HG03064 (cell line): ENCODE data around the gene EDEM3.
A peak's percentile ranks its signal among the peaks of the same experiment; 100 is the strongest.
"Not testable (repeated sequence)": the region's sequence is repeated elsewhere in the genome, so short reads cannot be mapped to it uniquely, and the experiment has no call there.

ENCODE experiments used
- ATAC-seq: cut with Tn5 transposase; IDR thresholded peaks from one replicate; pipeline ENCODE4 v1.9.1; 2021; ENCODE audit warnings: low read depth; ENCODE audit not compliant: unreplicated experiment

EDEM3 gene

DNA sequence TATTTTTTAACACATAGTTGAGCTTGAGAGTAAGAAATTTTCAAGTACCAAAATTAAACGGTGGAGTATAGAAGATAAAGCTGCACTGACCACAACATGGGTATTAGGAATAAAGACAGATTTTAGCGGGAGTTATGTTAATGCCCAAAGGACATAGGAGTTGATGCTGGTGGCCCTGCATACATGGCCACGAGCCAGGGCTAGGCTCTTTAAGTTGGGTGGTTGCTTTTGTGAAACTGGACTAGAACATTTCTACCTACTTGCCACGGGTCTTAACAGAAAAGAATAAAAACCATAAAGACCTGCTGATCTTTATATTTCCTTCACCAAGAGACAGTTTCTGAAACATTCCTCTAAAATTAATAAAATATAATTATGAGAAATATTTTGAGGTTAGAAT, 14.9 kb downstream of the EDEM3 start:
- no peak for ATAC-seq

DNA sequence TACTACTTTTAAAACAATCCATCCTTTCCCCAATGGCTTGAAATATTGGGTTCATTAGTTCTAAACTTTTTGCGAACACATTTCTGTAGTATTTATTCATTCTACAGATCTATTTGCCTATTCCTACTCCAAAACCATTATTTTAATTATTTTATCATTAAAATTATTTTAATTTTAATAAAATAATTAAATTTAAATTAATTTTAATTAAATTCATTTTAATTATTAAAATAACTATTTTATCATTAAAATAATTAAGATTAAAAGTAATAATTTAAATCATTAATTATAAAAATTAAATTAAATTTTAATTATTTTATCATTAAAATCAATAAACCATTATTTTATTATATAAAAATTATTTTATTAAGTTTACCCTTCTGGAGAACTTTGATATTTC, 15.6 kb downstream of the EDEM3 start:
- no peak for ATAC-seq

DNA sequence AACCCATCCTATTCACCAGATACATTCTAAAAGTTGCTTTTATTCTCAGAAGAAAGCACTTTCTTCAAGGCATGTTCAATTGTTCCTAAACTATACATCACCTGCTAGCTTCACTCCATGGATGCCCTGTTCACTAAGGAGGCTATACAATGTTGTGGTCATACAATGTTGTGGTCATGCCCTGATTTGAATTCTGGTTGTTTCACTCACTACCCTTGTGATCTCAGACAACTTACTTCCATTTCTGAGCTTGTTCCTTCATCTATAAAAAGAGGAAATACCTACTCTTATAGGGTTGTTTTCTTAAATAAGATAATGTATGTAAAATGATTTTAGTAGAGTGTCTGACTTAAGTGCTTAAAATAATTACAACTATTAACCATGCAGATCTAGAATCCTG, 19.7 kb downstream of the EDEM3 start:
- ATAC-seq: peak; percentile 53

DNA sequence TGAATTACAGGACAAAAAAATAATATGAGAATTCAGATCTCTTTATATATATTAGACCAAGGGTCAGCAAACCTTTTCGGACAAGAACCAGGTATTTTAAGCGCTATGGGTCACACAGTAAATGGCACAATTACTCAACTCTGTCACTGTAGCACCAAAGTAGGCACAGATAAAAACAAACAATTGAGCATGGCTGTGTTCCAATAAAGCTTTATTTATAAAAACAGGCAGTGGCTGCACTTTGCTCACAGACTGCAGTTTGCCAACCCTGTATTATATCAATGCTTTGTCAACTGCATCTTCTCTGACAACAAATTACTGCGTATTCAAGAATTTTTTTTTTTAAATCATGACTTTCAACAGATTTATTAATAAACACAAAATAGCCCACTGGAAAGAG, 29.8 kb downstream of the EDEM3 start:
- no peak for ATAC-seq

DNA sequence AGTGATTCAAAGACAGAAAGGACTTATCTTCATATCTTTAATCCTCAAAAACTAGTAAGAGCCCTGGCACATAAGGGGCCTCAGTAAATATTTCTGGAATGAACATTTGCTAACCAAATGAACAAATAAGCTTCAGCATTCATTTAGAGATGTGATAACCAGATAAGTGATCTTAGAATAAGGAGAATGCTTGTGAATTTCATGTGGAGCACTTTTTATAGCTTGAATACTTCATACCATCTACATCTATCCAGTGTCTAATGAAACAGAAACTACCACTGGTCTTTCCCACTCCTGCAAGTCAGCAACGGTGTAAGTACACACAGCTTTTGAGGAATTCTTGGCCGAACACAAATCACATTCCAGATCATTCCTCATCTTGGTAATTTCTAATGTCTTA, 38.5 kb downstream of the EDEM3 start:
- no peak for ATAC-seq

DNA sequence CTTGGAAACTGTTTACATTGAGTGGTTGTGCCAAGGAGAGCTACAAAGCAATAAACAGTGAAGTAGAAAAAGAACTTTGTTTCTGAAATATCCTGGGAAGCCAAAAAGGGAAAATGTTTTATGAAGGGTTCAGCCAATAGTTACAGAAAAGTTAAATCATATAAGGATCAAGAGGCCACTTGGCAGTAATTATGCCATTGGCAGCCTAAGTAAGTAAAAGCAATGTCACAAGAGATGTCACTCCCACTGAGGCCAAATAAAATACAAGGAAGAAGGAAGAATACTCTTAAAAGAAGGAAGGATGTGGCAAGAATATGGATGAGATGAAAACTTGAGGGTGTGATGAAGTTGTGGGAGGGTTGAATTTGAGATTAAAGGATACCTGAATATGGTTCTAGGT, 45.2 kb downstream of the EDEM3 start:
- no peak for ATAC-seq

DNA sequence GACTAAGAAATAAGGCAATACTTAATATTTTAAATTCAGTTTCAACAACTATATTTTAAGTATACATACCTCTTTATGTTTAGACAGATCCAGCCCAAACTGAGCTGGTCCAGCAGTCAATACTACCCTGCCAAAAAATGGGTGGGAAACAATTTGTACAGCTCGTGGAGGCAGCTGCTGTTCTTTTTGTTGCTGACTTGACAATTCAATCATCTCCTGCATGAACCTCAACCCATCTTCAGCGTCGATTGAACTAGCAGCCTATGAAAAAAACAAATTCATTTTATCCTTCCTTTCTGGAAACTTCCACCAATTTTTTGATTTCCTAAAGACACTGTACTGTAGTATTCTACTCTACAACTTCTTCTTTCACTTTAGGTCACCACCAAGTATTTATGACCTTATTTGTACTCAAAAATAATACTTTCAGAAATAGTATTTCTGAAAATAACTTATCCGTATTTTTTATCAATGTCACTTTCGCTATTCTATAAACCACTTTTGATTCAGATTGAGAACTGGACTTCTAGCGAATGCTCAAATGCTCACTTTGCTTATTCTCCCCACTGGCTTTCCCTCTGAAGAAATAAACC, 46.5 kb downstream of the EDEM3 start:
- no peak for ATAC-seq

DNA sequence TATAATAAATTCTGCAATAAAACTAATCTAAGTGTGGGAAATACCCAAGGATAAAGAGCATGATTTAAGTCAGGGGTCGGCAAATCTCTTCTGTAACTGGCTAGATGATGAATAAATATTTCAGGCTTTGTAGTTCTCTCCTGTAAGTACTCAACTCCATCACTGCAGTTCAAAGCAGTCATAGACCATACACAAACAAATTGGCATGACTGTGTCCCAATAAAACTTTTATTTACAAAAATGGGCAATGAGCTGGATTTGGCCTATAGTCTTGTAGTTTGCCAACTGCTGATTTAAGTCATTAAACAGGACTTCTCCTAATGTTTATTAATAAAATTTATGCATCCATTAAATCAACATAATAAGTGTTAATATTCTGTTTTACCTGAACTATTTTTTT, 49.4 kb downstream of the EDEM3 start:
- no peak for ATAC-seq

DNA sequence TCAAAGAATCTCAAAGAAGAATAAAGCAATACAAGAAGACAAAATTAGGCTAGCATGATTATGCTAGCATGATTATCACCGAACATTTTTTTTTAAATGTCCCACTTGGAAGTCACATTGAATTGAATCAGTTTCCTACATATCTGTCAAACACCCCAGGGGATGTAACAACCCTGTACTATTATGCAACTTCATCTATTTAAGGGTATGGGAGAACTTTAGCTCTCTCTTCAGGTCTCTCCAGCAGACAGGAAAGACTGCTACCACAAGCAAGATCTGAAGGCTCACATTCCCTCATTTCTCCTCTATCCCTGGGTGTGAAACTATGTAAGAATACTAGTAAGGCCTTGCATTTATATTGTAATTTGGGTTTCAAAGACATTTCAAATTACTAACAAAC, 52.8 kb downstream of the EDEM3 start:
- ATAC-seq: no peak

DNA sequence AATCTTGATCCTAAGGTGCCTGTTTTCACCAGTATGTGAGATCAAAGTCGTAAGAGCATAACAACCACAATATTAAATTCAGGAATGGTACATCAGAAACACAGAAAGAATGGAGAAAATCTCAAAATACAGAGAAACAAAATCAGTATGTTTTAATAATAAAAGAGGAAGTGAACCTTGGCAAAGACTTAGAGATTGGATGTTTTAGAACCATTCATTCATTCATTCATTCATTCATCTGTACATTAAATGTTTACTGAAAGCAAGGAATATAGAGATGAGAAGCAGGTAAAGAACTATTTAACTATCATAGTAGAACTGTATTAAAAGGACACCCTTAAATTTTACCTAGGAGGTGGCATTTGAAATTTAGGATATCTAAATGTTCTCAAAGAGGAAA, 55.7 kb downstream of the EDEM3 start:
- ATAC-seq: no peak

DNA sequence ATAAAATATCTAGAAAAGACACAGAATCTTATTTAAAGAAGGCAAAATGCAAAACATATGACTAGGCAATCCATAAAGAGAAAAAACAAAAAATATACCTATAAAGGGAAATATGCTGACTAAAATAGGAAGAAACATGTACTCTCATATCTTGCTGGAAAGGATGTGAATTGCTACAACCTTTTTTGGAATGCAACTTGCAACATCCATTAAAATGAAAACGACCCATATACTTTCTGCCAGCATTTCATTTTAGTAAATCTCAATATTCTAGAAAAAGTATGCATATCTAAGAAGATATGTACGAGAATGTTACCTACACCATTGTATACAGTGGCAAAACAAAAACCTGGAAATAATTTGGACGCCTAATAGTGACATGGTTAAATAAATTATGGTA, 56.6 kb downstream of the EDEM3 start:
- ATAC-seq: no peak

DNA sequence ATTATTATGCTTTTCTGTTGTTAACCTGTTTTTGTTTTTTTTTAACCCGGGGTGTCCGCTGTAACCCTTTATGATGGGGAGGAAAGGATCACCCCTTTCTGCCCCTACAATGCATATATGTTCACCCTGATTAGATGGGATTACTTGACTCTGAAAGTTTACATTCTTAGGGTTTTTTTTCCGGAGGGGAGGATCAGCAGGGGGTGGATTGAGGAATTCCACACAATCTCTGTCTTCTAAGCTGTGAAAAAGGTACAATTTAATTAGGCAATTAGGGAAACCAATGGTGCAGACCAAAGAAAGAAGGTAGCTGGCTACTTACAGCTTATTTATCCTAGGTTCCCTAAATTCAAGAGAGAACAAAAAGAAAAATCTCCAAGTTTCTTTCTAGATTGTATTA, 58.3 kb downstream of the EDEM3 start:
- ATAC-seq: no peak

DNA sequence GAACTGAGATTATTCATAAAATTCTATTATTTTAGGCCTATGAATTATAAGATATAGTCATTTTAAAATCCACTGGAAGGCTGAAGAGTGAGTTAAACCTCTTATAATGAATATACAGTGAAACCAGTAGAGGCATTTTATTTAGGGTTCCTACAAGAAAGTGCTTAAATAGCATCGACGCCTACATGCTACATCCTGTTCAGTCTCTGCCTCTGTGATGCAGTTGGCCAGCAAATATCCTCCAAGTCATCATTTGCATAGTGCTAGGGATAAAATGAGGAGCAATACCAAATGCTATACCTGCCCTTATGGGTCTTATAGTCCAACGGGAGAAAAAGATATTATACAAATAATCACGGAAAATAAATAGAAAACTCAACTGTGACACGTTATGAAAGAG, 59.6 kb downstream of the EDEM3 start:
- ATAC-seq: no peak

DNA sequence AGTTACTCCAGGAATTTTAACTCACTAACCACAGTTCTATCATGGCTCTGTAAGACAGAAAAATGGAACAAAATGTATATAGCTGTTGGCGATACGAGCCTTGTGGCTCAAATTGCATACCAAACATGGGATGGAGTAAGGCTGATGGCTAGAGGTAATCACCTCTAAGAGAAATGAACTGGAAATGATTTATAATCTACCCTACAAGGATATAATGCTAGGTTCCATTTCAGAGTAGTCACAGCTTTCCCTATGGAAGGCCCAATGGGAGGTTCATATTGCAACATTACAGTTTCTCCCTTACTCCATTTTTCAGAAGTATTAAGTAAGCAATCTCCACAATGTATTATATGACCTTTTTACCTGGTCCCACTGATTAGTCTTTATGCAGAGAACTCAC, 61.6 kb downstream of the EDEM3 start:
- no peak for ATAC-seq

DNA sequence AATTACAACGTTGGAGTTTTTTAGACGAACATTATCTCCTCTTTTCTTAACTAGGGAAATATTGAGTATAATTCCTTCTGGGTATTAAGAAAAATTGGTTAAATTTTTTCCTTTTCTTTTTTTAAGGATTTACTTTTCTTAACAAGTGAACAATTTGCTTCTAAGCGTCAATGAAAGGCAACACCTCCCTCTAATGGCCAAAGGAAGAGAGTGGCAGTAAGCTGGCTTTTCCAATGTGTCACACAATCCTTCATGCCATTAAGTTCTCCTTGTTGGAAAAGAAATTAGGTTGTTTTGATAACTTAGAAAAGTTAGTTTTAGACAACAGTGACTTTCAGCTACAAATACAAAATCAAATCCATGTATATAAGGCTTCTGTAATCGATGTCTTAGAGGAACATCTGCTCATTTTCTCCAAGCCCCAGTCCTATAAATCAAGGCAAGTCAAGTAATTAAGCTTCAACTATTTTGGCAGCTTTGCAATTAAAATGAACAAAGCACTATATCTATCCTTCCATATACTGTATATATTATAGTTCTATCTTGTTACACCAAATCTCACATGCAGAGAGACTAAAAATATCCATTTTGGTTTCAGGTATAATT, 62.8 kb downstream of the EDEM3 start:
- ATAC-seq: no peak

DNA sequence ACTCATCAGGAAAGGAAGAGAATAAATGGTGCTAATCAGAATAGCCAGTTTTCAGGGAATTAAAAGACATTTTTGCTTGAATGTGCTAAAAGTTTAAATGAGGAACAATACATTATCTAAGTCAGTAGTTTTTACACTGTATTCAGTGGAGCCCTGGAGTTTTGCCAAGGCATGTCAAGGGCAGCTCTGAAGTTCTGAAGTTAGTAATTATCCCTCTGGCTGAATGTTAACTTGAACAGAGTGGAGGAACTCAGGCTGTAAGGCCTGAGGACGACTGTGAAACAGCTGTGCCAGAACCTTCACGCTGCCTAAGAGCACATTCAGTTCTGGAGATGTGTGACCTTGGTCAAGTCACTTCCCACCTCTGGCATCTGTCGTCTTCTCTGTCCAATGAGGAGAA, 68.1 kb downstream of the EDEM3 start:
- no peak for ATAC-seq

DNA sequence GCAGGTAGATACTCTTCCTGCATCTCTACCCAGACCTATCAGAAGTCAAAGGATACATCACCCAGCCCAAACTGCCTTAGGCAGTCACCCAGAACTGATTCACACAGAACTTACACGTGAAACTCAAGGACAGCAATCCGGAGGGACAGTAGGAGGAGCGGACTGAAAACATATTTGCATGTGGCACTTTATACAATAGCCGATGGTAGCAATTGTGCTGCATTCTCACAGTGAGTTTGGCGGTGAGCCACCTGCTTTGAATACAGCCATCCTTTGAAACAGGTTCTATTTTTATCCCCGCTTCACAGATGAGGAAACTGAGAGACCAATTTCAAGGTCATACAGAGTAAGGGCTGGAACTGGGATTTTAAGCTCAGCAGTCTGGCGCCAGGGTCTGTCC, 69.5 kb downstream of the EDEM3 start:
- no peak for ATAC-seq

DNA sequence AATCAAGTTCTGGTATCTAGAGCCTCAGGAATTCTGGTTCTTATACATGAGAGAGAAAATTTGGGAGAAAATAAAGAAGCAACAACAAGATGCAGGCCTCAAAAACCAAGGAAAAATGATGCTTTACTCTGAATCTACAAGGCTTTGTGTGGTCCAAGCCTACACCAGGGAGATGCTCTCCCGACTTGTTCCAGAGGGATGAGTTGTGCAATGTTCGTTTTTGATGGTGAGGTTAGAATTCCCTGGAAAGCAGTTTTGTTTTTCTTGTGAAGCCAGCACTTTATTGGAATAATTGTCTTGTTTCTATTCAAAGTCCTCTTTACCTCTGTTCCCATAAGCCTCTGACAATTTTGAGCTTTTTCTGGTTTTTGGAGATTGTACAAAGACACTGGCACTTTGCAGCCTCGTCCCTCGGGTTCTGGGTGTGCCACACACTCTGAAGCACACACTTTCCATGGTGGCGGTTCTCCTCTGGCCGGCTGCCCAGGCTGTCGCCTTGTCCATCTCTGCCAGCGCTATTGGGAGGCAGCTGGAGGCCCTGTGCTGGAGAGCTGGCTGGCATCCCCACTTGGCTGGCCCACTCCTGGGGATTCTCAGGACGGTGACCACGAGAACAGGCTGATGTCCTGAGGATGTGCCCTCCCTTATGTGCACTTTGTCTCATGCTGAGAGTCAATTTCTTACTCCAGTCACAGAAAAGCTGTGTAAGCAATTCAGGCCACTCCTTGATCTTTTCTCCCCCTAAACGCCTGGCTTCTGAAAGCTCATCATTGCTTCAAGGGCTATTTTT, 70.2 kb downstream of the EDEM3 start:
- ATAC-seq: no peak

DNA sequence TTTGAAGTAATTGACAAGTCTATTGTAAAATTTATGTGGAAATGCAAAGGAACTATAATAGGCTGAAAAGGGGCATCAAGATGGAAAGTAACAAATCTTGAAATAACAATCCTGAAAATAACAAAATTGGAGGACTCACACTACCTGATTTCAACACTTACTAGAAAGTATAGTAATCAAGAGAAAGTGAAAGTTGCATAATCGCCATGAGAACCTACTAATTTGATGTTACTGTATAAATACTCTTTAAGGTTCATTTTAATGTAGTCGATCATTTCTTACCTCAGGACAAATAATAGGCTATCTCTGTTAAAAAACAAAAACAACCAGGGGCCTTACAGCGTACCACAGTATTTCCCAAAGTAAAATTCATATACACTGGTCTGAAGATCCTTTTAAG, 71.7 kb downstream of the EDEM3 start:
- ATAC-seq: no peak

DNA sequence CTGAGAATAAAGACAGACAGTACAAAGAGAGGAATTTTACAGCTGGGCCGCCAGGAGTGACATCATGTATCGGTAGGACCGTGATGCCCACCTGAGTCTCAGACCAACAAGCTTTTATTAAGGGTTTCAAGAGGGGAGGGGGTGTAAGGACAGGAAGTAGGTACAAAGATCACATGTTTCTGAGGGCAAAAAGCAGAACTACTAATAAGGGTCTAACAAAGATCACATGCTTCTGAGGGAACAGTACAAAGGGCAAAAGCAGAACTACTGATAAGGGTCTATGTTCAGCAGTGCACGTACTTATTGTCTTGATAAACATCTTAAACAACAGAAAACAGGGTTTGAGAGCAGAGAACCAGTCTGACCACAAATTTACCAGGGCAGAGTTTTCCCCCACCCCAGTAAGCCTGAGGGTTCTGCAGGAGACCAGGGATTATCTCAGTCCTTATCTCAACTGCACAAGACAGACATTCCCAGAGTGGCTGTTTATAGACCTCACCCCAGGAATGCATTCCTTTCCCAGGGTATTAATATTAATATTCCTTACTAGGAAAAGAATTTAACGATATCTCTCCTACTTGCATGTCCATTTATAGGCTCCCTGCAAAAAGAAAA, 73.9 kb downstream of the EDEM3 start:
- not testable (repeated sequence) for ATAC-seq

DNA sequence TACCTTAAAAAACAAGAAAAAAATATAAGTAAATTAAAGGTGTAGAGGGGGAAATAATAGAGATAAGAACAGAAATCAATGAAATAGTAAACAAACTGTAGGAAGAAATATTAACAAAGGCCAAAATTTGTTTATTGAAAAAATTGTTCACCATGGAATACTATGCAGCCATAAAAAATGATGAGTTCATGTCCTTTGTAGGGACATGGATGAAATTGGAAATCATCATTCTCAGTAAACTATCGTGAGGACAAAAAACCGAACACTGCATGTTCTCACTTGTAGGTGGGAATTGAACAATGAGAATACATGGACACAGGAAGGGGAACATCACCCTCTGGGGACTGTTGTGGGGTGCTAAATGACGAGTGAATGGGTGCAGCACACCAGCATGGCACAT, 75.2 kb downstream of the EDEM3 start:
- ATAC-seq: not testable (repeated sequence)

DNA sequence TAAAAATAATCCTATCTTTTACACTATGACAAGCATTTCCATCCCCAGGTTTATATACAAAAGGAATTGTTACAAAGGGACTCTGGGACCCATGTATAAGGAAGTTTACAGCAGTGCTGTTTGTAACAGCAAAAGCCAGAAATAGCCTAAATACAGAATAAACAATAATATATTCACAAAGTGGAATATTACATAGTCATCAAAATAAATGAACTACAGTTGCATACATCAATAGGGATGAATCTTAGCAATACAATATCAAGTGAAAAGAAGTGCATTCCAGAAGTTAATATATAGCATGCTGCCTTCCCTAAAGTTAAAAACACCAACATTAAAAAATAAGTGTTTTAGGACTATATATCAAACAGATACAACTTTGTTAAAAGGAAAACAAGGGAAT, 77.3 kb downstream of the EDEM3 start:
- ATAC-seq: no peak
